Cortex of kidney (tissue), 1 donor: ENCODE data around the gene FCN1.
"Not testable (repeated sequence)": the region's sequence is repeated elsewhere in the genome, so short reads cannot be mapped to it uniquely, and the experiment has no call there.

ENCODE experiments used
- DNase-seq: peaks from one replicate; lab custom pipeline; 2025; lab: John Stamatoyannopoulos, UW

The FCN1 gene

DNA sequence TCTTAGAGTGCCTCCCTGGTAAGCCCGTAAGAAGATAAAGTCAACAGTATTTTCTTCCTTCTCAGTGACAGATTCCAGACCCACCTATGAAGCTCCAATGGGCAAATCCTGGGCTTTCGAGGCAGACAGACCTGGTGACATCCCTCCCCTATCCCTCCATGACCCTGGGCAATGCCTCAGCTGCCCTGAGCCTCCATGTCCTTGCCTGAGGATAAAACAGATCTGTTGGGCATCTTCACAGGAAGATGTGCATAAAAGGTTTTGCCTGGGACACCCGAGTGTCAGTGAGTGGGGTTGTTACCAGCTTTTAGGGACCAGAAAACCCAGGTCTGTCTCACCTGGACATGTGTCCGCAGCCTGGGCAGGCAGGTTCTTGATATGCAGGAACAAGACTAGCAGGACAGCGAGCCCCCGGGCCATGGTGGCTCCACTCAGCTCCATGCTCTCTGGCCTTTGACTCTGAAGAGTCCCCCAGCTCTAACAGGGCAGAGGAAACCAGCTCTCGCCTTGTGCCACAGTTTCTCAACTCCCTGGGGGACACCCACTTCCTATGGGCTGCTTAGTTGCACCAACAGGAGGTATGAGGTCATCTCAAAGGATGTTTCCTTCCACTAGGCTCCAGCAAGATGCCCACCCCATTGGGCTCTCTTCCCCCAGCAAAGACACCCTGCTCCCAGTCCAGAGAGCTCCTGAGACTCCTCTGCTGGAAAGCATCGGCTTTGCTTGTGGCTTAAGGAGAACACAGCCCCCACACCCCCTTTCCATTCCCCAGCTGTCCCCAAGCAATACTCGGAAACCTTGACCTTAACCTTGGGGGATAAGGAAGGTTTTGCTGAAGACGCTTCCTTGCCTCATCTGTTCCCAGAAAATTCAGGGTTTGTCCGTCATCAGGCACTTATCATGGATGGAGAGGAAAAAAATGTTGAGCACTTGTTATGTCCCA is at the start of gene FCN1:
Gene FCN1 (minus strand): TSS at position 482 of the 943 bp plus-strand sequence. CDS start 41 bp downstream, at position 441.
- DNase-seq, result no peak

DNA sequence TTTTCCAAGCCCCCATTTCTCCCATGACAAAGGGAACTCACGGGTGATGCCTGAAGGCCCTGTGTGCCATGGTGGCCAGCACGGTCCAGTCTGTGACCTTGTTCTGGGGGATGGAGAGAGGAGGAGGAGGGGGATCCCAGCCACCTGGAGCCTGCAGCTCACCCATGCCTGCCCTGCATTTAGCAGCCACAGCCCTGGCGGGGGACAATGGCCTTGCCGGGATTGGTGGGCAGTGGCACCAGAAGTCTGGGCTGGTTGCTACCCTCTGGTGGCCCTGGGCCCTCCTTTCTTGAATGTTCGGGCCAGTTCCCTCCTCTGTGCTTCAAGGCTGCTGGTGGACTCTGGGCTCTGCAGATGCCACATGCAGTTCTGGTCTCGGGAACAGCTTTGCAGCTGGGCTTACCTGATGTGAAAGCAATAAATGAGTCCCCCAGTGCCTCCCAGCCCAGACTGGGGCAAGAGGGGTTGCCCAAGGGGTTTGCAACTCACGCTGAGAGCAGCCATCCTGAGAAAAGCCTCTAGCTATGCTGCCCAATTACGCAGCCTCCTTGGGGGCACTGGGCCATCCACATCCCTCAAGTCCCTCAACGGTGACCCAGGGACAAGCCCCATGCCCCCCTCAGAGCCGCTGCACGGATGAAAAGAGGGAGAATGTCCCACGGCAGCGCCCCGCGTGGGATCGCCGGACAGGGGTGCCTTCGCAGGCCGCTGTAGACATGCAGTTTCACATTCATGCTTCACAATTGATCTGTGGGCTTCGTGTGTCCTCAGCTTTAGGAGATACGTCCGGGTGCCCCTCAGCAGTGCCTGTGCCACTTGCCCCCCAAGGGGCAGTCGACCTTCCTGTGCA is 49.2 kb upstream of the FCN1 start:
- DNase-seq, result no peak

DNA sequence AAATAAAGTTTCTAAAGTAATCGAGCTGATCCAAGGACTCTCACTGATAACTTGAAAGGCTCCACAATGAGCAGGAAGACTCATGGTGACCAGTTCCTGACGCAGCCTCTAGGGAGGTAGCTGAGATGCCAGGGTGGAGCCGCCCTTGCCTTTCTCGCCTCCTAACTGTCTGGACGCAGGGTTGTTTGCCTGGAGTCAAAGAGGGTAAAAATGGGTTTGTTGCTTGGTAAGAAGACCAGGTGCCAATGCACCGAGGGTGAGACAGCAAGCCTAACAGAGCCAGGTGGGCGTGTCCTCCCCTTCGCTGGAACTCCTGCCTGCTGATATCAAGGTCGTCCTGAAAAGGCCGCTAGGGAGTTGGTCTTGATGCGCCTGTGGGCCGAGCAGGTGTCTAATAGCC is 48.6 kb upstream of the FCN1 start:
- DNase-seq, result no peak

DNA sequence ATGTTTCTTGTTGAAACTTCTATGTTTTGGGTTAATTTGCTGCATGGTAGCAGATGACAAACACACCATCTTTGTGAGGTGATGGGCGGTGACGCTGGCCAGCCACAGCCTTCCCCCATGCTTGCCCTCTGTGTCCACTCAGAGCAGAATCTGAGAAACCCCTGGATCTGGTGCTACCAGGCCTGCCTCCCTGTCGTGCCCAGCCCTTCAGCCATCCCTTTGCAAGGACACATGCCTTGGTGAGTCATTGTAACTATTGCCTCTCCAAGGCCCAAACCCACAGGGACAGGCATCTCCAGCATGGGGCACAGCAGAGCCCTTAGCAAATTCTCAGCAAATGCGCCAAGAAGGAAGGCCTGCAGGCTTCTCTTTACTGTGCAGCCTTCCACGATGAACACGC is 48.1 kb upstream of the FCN1 start:
- no peak for DNase-seq

DNA sequence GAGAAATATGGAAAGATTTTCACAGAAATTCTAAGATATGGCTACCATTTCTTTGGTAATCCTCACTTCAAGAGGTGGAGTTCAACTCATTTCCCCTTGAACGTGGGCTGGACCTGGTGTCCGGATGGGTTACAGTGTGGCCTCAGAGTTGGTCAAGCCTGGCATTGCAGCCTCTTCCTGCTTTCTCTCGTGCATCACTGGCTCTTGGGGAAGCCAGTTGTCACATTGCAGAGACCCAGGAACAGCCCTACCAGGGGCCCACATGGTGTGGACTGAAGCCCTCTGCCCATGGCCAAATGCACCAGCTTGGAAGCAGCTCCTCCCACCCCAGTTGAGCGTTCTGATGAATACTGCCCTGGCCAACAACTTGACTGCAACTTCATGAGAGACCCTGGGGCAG is 47.7 kb upstream of the FCN1 start:
- no peak for DNase-seq

DNA sequence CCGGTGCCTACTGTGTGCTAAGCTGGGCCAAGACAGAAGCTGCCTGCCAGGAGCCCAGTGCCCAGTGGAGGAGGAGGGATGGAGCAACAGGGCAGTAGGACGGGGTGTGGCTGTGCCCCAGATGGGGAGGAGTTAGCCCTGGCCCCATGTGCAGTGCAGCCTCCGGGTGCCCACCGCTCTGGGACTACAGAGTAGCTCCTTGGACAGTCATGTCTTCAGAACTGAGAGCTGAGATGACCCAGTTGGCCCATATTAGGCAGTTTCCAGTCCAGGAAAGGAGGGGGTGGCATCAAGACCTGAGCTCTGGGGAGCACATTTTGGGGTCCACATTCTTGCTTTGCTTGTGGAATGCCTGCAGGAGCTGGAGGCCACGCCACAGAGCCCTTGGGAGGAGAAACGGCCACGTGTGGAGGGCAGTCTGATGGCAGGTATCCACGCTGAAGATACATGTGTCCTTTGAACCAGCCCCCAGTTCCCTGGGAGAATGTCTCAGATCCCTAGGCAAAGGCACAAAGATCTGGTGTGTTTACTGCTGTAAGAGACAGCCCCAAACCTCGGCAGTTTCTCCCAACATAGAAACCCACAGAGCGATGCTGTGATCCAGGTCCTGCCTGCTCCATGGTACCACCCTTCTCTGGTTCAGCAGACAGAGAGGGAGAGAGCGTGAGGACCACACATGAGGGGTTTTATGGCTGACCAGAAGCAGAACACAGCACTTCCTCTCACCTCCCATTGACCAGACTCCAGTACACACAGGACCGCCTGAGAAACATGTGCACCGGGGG is 46.8 kb upstream of the FCN1 start:
- no peak for DNase-seq

DNA sequence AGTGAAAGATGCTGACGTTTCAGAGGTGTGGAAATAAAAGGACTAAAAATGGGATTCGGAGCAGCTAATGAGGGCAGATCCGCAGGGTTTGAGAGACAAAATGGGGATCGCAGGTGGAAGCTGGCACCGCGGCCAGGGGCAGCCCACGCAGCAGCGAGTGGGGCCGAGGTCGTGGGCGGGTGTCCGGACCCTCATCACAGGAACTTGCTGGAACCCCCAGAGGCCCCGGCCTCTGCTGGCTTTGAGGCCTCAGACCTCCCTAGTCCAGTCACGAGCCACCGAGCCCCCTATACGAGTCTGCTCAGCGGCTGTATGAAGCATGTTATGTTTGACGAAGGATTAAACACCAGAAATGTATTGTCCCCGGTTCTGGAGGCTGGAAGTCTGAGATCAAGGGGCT is 45.8 kb upstream of the FCN1 start:
- no peak for DNase-seq

DNA sequence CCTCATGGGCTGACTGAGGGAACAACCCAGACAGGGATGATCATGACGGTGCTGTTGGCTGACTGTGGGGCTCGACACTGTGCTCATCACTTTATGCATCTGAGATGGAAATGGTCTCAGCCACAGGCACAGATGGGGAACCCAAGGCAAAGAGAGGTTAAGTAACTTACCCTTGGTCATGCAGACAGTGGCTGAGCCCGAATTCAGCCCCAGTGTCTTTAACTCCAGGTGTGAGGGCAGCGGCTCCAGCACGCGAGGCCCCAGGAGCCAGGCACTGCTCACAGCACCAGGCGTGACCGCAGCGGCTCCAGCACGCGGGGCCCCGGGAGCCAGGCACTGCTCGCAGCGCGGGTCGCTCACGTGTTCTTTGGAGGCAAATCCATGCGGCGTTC is 45.3 kb upstream of the FCN1 start:
- no peak for DNase-seq

DNA sequence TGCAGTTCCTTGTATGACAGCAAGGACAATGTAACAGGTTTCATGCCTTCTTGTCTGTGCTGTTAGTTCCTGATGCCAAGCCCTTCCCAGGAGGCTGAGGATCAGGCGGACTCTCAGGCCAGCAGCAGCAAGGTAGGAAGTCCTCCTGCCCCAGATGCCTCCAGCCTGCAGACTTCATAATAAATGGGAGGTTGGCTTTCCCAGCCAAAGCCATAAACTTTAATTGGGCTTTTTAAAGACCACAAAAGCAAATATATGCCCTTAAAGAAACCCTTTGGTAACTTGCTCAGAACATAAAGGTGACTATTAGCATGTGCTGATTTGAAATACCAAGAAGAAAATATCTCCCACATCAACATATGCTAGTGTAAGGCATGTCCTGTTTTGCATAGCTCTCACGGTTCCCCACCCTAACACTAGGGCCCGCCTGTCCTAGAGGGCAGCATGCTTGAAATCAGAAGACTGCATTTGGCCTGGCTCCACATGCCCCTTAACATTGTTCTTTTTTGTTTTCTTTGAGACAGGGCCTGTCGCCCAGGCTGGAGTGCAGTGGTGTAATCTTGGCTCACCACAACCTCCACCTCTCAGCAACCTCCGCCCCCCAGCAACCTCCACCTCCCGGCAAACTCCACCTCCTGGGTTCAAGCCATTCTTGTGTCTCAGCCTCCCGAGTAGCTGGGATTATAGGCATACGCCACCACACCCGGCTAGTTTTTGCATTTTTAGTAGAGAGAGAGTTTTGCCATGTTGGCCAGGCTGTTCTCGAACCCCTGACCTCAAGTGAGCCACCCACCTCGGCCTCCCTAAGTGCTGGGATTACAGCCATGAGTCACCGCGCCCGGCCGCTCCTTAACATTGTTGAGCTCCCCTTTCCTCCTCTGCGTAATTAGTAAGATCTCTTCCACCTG is 44.6 kb upstream of the FCN1 start:
- DNase-seq, result no peak

DNA sequence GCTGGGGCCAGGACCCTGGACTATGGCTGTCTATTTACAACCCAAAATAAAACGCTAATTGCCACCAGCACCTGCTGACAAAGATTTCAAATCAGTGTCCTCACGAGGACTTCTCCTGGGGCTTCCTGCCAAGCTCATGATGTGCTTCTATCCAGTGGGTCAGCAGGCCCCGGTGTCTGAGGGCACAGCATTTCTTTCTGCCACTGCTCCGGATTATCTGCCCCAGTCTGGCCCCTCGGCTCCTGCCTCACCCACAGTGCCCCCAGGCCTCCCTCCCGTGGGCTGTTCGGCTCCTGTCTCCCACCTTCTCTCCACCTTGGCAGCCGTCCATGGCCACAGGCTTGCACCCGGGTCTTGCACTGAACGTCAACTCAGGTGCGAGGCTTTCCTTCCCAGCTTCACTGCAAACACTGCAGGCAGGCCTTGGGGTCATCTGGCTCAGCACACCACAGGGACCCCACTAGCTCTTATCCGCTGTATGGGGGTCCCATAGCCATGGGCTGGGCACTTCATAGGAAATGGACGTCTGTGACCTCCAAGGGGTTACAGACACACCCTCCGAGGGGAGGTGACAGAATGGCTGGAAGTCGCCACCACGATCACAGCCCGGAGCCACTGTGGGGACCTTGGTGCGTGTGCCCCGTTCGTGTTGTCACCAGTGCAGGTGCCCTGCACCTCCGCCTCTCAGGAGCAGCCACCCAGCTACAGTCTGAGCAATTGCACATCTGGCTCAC is 43.8 kb upstream of the FCN1 start:
- no peak for DNase-seq

DNA sequence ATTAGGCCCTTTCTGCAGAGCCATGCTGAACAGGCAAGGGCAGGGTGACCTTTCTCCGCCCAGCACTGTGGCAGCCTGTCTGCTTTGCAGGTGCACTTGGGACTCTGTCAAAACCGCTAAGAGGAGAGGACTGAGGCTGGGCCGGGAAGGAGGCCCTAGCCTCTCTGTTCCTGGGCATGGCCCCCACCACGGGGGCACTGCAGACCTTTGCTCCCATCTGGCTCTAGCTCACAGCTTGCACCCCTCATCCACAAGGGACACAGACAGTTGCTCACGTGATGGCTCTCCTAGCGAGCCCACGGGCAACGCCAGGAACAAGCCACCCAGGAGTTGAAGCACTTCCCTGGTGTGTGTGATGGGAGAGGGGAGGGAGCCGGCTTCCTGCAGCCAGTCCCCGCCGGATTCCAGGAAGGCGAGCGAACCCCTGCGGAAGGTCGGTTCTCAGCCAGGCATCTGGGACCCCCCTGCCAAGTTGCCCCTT is 43.0 kb upstream of the FCN1 start:
- no peak for DNase-seq

DNA sequence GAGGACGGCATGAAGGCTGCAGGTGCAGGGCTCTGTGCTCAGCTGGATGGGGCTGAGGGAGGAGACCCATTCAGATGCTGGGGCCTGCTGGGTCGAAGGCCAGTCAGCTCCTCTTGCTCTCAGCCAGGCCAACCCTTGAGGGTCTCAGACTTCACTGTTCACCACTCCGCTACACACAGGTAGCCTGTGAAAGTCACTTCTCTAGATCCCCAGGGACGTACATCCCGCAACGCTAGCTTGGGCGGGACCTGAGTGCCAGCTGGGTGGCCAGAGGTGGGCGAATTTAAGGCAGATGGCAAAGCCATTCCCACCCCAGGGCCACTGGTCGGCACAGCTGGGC is 42.2 kb upstream of the FCN1 start:
- DNase-seq, result no peak

DNA sequence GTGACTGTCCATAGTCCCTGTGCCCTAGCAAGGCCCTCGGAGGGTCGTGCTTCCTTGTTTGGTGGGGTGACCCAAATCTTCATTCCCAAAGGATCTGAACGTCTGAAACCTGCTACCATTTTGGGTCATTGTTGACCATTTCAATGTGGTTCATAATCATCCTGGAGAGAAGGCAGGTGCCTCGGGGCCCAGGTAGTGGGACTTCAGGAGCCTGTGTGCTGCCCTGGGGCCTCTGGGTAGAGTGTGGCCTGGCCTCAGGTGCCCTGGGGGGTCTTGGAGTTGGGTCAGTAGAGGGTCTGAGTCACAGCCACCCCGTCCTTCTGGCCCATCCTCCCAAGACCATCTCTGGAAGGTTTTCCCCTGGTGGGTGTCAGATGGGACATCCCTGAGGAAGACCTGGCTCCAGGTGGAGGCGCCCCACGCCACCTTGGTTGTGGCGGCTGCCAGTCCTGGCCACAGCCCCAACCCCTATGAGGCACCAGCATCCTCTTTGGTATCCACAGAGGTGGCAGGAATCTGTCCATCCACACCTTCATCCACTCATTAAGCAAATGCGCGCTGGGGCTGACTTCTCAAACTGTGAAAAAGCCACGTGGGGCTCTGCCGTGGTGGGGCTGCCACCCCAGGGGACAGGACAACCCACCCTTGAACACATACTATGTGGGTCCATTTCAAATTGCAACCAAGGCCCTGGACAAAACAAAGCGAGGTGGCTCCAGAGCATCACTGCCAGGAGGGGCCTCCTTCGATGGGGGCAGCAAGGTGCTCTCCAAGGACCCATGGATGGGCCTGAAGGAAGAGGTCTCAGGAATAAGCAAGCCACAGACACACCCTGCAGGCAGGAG is 41.6 kb upstream of the FCN1 start:
- DNase-seq, result no peak

DNA sequence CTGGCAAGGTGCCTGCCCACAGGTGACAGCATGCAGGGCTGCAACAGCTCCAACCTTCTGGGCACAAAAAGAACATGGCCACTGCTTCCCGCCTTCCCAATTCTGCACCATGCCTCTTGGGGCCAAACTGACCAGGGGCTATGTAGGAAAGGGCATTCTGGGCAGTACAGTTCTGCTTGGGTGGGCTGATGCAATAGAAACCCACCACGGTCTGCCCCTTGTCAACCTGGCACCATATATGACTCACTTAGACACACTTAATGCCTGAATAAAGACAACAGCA is 40.2 kb upstream of the FCN1 start:
- DNase-seq, result no peak

DNA sequence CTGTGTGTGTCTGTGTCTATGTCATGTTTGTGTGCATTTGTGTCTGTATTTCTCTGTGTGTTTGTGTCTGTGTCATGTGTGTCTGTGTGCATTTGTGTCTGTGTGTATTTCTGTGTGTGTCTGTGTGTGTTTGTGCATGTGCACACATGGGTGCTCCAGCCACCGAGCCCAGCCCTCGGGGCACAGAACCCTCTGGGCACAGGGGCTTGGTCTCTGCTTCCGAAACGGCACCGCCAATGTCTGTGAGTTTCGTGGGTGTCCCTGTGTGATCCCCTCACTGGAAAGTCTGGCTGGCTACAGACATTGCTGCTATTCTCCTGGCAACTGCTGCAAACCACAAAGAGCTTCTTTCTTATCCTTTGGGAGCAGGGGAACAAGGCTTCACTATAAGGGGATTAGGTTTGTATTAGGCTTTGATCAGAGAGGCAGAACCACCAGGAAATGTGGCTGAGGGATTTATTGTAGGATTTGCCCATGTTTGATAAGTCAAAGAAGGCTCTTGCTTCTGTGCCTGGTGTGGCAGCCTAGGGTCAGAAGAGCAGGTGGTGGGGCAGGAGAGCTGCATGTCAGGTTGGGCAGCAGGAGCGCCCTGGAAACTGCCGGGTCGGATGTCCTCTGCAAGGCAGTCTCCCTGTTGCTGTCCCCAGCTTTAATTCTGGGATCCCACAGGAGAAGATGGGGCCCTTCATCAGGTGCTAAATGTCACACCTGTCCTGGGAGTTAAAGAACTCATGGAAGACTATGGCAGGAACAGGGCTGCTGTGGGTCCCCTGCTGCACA is 39.6 kb upstream of the FCN1 start:
- no peak for DNase-seq

DNA sequence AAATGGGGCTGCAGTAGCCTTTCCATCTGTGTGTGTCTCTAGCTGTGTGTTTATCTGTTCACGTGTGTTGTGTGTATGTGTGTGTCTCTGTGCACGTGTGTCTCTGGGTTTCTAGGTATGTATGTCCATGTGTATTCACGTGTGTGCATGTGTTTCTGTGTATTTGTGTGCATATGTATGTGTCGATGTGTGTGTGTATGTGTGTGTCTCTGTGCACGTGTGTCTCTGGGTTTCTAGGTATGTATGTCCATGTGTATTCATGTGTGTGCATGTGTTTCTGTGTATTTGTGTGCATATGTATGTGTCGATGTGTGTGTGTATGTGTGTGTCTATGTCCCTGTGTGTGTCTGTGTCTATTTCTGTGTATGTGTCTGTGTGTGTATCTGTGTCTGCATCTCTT is 38.7 kb upstream of the FCN1 start:
- DNase-seq, result not testable (repeated sequence)

DNA sequence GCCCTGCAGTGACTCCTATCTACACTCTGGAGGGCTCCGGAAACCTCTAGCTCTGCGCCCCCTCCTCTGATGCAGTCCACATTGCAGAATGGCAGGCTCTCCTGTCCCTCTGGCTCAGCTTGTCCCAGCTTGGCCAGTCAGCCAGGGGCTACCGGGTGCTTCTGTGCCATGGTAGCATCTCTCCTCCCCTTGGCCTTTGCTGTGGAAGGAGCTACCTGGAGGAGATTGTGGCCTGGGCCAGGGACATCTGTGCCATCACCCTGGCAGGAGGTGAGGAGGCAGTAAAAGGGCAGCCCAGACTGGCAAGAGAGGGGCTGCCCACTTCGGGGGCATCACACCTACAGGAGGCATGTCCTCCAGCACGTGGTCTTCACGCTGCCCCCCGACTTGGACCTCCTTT is 38.1 kb upstream of the FCN1 start:
- no peak for DNase-seq

DNA sequence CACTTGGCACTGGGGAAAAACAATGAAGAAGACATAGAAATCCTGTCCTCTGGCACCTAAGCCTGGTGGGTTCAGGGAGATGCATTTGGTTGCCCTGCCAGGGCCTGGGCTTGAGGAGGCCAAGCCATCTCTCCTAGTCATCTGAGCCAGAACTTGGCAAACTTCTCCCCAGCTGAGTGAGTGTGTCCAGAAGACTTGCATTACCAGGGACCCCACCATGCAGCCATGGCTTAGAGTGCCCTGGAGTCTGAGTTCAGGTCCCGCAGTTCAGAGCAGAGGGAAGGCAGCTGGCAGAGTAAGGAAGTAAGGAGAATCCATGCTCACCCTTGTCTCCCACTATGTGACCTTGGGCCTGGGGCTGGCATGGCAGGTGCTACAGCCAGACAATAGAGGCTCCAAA is 37.4 kb upstream of the FCN1 start:
- DNase-seq, result no peak

DNA sequence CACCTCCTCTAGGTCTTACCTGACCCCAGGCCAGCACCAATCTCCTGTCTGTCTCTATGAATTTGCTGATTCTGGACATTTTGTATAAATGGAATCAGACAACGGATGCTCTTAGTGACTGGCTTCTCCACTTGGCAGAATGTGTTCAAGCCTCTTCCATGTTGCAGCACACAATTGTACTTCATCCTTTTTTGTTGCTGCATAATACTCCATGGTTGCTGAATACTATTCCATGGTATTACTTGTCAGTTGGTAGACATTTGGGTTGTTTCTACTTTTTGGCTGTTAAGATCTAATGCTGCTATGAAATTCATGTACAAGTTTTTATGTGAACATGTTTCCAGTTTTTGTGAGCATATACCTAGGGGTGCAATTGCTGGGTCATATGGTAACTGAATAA is 34.3 kb upstream of the FCN1 start:
- DNase-seq, result no peak
